Testis (tissue), 2 donors: ENCODE results near the gene EIF5AL1.

Experiments used
- POLR2A ChIP-seq: fragments of 450-650 bp; IDR thresholded peaks from one replicate; pipeline ENCODE4 v1.6.1; 2017; ENCODE audit warnings: antibody characterized with exemption, mild to moderate bottlenecking, moderate library complexity
- TF ChIP-seq, protein P1 (sequence below), 3 experiments: fragments of 450-650 bp in 2 of 3; fragments of 200-600 bp in 1 of 3; sonication (generic) in 1 of 3; IDR thresholded peaks; one replicate each; pipeline ENCODE4 v1.5.1; 2016 to 2019; ENCODE audit warnings: antibody characterized with exemption in 3 of 3, mild to moderate bottlenecking in 2 of 3, moderate library complexity in 1 of 3

DNA sequence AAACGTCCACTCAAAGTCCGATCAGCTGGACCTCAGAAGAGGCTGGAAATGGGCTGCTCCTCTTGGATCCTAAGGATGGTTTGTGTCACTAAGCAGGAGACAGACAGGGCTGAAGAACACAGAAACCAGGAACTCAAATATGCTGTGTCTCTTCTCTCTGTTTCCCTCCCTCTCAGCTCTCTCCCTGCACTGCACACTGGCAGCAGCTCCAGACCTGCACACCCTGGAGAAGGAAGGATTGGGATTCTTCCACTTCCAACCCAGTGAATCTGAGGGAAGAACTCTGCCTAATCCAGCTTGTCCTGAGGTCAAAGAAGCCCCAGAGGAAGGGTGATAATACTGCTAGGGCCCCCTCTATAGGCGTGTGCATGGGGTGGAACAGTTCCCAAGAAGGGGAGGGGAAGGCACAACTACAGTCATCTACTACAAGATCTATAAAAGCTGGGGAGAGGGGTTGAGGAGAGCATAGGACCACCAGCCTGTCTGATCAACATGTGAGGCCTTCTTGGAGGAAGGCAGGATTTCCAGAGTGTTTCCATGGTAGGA is 44.2 kb upstream of the EIF5AL1 start:
- TF ChIP-seq, protein P1, sequence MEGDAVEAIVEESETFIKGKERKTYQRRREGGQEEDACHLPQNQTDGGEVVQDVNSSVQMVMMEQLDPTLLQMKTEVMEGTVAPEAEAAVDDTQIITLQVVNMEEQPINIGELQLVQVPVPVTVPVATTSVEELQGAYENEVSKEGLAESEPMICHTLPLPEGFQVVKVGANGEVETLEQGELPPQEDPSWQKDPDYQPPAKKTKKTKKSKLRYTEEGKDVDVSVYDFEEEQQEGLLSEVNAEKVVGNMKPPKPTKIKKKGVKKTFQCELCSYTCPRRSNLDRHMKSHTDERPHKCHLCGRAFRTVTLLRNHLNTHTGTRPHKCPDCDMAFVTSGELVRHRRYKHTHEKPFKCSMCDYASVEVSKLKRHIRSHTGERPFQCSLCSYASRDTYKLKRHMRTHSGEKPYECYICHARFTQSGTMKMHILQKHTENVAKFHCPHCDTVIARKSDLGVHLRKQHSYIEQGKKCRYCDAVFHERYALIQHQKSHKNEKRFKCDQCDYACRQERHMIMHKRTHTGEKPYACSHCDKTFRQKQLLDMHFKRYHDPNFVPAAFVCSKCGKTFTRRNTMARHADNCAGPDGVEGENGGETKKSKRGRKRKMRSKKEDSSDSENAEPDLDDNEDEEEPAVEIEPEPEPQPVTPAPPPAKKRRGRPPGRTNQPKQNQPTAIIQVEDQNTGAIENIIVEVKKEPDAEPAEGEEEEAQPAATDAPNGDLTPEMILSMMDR (IDR thresholded peaks at IDR 0.05) = no peak
- no peak for TF ChIP-seq POLR2A
